Endothelial cell (in vitro differentiated cells): ENCODE measurements around the gene KHDC3L. TPM values are rescaled to one million over a fixed set of nuclear protein-coding genes. Genes with fewer than 3 reads are reported as not detected.

ENCODE experiments used
- DNase-seq: peaks from one replicate; pipeline ENCODE4 v3.0.0; 2021; ENCODE audit warnings: low spot score
- H3K27ac Mint-ChIP-seq: one replicate; pipeline ENCODE4 v1.8.0; 2021; ENCODE audit warnings: mixed read lengths, inconsistent platforms; ENCODE audit not compliant: unreplicated experiment
- H3K27me3 Mint-ChIP-seq: one replicate; pipeline ENCODE4 v1.8.0; 2021; ENCODE audit warnings: mild to moderate bottlenecking, moderate library complexity, mixed read lengths, inconsistent platforms; ENCODE audit not compliant: unreplicated experiment
- H3K36me3 Mint-ChIP-seq: one replicate; pipeline ENCODE4 v1.8.0; 2021; ENCODE audit warnings: mild to moderate bottlenecking, low read depth, mixed read lengths, inconsistent platforms; ENCODE audit not compliant: unreplicated experiment
- H3K4me1 Mint-ChIP-seq: one replicate; pipeline ENCODE4 v1.8.0; 2021; ENCODE audit warnings: mild to moderate bottlenecking, mixed read lengths, inconsistent platforms; ENCODE audit not compliant: unreplicated experiment
- H3K4me3 Mint-ChIP-seq: one replicate; pipeline ENCODE4 v1.8.0; 2021; ENCODE audit warnings: mild to moderate bottlenecking, mixed read lengths, inconsistent platforms; ENCODE audit not compliant: unreplicated experiment
- H3K9me3 Mint-ChIP-seq: one replicate; pipeline ENCODE4 v1.8.0; 2021; ENCODE audit warnings: mixed read lengths, inconsistent platforms; ENCODE audit not compliant: unreplicated experiment
- total RNA-seq: library from RNA; stranded (reverse); fragmentation: NEBNext Ultra II Directional; extraction: Animal tissue kit (Norgen Biotek cat#: 25700); gene quantifications from one replicate; pipeline ENCODE4 v1.2.1, GENCODE V29; 2021; ENCODE audit not compliant: unreplicated experiment
- TF ChIP-seq, protein P1 (sequence below): fragments of 200-600 bp; sonication (generic); IDR thresholded peaks from one replicate; pipeline ENCODE4 v1.5.0; 2021; ENCODE audit warnings: antibody characterized with exemption; ENCODE audit not compliant: unreplicated experiment

The KHDC3L gene
- total RNA-seq, 1 donor from 2014 or later: not detected

DNA sequence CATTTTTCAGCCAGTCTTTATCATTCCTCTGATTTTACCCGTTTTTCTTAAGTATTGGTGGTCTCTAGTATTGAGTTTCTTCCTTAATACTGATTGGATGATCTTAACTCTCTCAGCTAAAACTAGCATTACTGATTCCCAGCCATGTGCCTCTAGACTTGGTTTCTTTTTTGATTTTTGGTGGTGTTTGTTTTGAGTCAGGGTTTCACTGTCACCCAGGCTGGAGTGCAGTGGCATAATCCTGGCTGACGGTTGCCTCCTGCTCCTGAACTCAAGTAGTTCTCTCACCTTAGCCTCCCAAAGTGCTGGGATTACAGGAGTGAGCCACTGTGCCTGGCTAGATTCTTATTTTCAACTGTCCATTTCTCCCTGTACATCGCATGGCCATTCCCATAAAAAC, 33.3 kb upstream of the KHDC3L start:
- H3K4me3 Mint-ChIP-seq: no peak overlapping the region
- no peak for DNase-seq
- H3K4me1 Mint-ChIP-seq: no peaks in the 10 kb centered on the region
- TF ChIP-seq, protein P1, sequence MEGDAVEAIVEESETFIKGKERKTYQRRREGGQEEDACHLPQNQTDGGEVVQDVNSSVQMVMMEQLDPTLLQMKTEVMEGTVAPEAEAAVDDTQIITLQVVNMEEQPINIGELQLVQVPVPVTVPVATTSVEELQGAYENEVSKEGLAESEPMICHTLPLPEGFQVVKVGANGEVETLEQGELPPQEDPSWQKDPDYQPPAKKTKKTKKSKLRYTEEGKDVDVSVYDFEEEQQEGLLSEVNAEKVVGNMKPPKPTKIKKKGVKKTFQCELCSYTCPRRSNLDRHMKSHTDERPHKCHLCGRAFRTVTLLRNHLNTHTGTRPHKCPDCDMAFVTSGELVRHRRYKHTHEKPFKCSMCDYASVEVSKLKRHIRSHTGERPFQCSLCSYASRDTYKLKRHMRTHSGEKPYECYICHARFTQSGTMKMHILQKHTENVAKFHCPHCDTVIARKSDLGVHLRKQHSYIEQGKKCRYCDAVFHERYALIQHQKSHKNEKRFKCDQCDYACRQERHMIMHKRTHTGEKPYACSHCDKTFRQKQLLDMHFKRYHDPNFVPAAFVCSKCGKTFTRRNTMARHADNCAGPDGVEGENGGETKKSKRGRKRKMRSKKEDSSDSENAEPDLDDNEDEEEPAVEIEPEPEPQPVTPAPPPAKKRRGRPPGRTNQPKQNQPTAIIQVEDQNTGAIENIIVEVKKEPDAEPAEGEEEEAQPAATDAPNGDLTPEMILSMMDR: no peak
- no peaks in the 10 kb centered on the region for H3K36me3 Mint-ChIP-seq
- peaks cover 2% of the 10 kb centered on the region for H3K27me3 Mint-ChIP-seq
- H3K9me3 Mint-ChIP-seq: no peaks in the 10 kb centered on the region
- no peak overlapping the region for H3K27ac Mint-ChIP-seq

DNA sequence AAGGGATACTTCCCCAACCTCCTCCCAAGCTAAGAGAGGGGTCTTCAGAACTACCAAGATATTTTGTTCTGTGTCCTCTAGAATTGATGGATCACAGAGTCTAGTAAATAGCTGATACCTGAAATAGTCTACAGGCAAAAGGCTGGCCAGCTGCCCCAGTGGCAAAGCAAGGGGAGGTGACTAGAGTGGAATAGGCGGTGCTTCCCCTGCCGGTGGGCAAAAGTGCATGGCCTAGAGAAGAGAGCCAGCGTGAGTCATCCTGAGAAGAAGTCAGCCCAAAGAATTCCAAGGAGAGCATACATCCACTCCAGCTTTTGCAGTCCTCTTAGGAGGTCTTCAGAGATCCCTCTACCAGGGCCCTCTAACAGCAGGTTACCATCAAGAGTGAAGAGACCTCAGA, 23.1 kb upstream of the KHDC3L start:
- H3K9me3 Mint-ChIP-seq: no peaks in the 10 kb centered on the region
- H3K4me3 Mint-ChIP-seq: no peak overlapping the region
- H3K27me3 Mint-ChIP-seq: no peaks in the 10 kb centered on the region
- DNase-seq: no peak
- no peaks in the 10 kb centered on the region for H3K4me1 Mint-ChIP-seq
- no peak overlapping the region for H3K27ac Mint-ChIP-seq
- H3K36me3 Mint-ChIP-seq: no peaks in the 10 kb centered on the region
- TF ChIP-seq, protein P1: no peak

DNA sequence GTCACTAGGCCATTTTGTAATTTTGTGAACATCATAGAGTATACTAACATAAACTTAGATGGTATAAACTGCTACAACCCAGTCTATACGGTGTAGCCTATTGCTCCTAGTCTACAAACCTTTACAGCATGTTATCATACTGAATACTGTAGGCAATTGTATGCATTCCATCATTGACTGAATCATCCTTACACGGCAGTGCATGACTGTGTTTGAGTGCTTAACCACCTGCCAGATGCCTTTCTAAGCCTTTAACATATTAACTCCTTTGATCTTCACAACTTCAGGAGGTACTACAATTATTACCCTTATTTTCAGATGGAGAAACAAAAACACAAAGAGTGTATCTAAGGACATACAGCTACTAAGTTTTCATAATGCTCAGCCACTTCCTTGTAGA, 22.4 kb upstream of the KHDC3L start:
- no peaks in the 10 kb centered on the region for H3K36me3 Mint-ChIP-seq
- no peak overlapping the region for H3K27ac Mint-ChIP-seq
- H3K27me3 Mint-ChIP-seq: no peaks in the 10 kb centered on the region
- no peaks in the 10 kb centered on the region for H3K9me3 Mint-ChIP-seq
- H3K4me3 Mint-ChIP-seq: no peak overlapping the region
- no peaks in the 10 kb centered on the region for H3K4me1 Mint-ChIP-seq
- no peak for DNase-seq
- TF ChIP-seq, protein P1: no peak

DNA sequence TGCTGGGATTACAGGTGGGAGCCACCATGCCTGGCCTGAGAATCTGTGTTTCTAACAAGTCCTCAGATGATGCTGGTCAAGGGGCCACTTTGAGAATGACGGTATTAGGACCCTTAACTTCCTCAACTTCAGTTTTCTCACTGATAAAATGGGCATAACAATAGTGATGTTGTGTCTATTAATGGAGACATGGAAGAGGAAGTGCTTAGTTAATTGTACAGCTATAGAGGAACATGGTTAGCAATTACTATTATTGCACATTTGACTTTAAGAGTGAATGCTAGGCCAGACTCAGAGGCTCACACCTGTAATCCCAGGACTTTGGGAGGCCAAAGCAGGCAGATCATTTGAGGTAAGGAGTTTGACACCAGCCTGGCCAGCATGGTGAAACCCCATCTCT, 21.1 kb upstream of the KHDC3L start:
- Mint-ChIP-seq H3K27ac (no peak overlapping the region), H3K4me3 (no peak overlapping the region), H3K4me1 (no peaks in the 10 kb centered on the region), H3K9me3 (no peaks in the 10 kb centered on the region), H3K36me3 (no peaks in the 10 kb centered on the region), H3K27me3 (no peaks in the 10 kb centered on the region)
- DNase-seq: no peak
- TF ChIP-seq, protein P1: no peak

DNA sequence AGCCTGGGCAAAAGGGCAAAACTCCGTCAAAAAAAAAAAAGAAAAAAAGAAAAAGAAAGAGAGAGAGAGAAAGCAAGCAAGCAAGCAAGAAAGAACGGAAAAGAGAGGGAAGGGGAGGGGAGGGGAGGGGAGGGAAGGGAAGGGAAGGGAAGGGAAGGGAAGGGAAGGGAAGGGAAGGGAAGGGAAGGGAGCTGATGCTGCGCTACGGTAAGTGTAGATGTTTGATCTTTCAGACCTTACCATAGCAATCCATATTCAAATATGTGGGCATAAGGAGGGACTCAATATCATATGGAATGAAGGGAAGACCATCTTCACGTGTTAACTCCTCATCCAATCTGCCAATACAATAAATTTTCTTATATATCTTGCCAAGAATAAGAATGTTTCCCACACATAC, 20.3 kb upstream of the KHDC3L start:
- TF ChIP-seq, protein P1: no peak
- no peak for DNase-seq
- no peaks in the 10 kb centered on the region for H3K4me1 Mint-ChIP-seq
- H3K9me3 Mint-ChIP-seq: no peaks in the 10 kb centered on the region
- H3K36me3 Mint-ChIP-seq: no peaks in the 10 kb centered on the region
- H3K27ac Mint-ChIP-seq: no peak overlapping the region
- no peaks in the 10 kb centered on the region for H3K27me3 Mint-ChIP-seq
- H3K4me3 Mint-ChIP-seq: no peak overlapping the region
